Measurements from ENCODE around the gene SERPINA4. TPM values are rescaled to one million over a fixed set of nuclear protein-coding genes. Genes with fewer than 3 reads are reported as not detected.

SERPINA4 gene
- total RNA-seq, 1 donor from 2014 or later = not detected

- Mint-ChIP-seq H3K4me3 (ENCODE audit: unreplicated experiment) (no peak overlapping the region), H3K4me1 (ENCODE audit: low read depth, unreplicated experiment) (peaks cover 11% of the 10 kb centered on the region), H3K27me3 (ENCODE audit: low read depth, unreplicated experiment) (peaks cover 6% of the 10 kb centered on the region), H3K9me3 (ENCODE audit: unreplicated experiment) (peaks cover 32% of the 10 kb centered on the region), H3K36me3 (ENCODE audit: low read depth, unreplicated experiment) (peaks cover 7% of the 10 kb centered on the region), H3K27ac (ENCODE audit: unreplicated experiment) (no peak overlapping the region)
- no peaks in the 10 kb centered on the region for H4K20me1 ChIP-seq (ENCODE audit: insufficient read depth, low read length)
- H3K4me1 ChIP-seq (ENCODE audit: insufficient read depth, low read length) = peaks cover 19% of the 10 kb centered on the region
- DNase-seq (ENCODE audit: low read depth) (no peak), FAIRE-seq (no peak)
- no peak overlapping the region for H3K9ac ChIP-seq (ENCODE audit: low read length)
- H3K9me3 ChIP-seq (ENCODE audit: insufficient read depth, low read depth, low read length) = peaks cover 25% of the 10 kb centered on the region
- TF ChIP-seq, protein P1, sequence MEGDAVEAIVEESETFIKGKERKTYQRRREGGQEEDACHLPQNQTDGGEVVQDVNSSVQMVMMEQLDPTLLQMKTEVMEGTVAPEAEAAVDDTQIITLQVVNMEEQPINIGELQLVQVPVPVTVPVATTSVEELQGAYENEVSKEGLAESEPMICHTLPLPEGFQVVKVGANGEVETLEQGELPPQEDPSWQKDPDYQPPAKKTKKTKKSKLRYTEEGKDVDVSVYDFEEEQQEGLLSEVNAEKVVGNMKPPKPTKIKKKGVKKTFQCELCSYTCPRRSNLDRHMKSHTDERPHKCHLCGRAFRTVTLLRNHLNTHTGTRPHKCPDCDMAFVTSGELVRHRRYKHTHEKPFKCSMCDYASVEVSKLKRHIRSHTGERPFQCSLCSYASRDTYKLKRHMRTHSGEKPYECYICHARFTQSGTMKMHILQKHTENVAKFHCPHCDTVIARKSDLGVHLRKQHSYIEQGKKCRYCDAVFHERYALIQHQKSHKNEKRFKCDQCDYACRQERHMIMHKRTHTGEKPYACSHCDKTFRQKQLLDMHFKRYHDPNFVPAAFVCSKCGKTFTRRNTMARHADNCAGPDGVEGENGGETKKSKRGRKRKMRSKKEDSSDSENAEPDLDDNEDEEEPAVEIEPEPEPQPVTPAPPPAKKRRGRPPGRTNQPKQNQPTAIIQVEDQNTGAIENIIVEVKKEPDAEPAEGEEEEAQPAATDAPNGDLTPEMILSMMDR (IDR thresholded peaks at IDR 0.05; ENCODE audit: insufficient read depth, low read depth, low read length) = no peak
- TF ChIP-seq EZH2 (IDR thresholded peaks at IDR 0.05; ENCODE audit: insufficient read depth, low read length) = no peak
- H3K4me3 ChIP-seq (ENCODE audit: insufficient read depth, low read depth, low read length) = no peak overlapping the region
- H3K27me3 ChIP-seq (ENCODE audit: insufficient read depth, low read length) = no peaks in the 10 kb centered on the region
- H3K79me2 ChIP-seq (ENCODE audit: insufficient read depth, low read length) = no peaks in the 10 kb centered on the region
- no peak overlapping the region for H3K27ac ChIP-seq (ENCODE audit: low read depth, low read length)
- H3K36me3 ChIP-seq (ENCODE audit: insufficient read depth, low read length) = no peaks in the 10 kb centered on the region
- H3K4me2 ChIP-seq (ENCODE audit: low read length) = no peak overlapping the region
- H2AFZ ChIP-seq (ENCODE audit: low read depth, low read length) = no peak overlapping the region
Measured at GRCh38 chr14:94614802-94615201, 53.6 kb downstream of the SERPINA4 start.

DNA sequence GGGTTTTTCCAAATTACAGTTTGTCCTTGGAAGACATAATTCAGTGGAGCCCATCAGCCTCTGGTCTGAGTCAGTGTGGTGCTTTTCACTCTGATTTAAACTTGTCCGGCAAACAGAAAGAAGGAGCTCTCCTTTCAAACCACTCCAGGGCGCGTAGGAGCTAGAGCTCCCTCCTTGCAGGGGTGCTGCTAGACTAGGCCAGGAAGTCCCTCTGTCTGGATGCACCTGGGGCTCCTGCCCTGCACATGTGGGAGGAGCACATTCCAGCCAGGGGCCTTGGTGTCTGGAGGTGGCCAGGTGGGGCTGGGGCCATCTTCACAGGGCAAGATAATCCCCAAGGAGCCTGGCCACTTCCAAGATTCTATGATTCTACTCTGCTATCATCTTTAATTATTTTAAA lies 54.0 kb downstream of the SERPINA4 start:
- peaks cover 11% of the 10 kb centered on the region for H3K4me1 Mint-ChIP-seq (ENCODE audit: low read depth, unreplicated experiment)
- H3K36me3 Mint-ChIP-seq (ENCODE audit: low read depth, unreplicated experiment) = peaks cover 7% of the 10 kb centered on the region
- H4K20me1 ChIP-seq (ENCODE audit: insufficient read depth, low read length) = no peaks in the 10 kb centered on the region

More for the DNA sequence above, 54.0 kb downstream of the SERPINA4 start:
- no peaks in the 10 kb centered on the region for H3K79me2 ChIP-seq (ENCODE audit: insufficient read depth, low read length)
- no peak for TF ChIP-seq EZH2 (IDR thresholded peaks at IDR 0.05; ENCODE audit: insufficient read depth, low read length)
- TF ChIP-seq, protein P1 (IDR thresholded peaks at IDR 0.05; ENCODE audit: insufficient read depth, low read depth, low read length) = no peak
- no peak overlapping the region for H3K4me3 ChIP-seq (ENCODE audit: insufficient read depth, low read depth, low read length)
- peaks cover 16% of the 10 kb centered on the region for H3K4me1 ChIP-seq (ENCODE audit: insufficient read depth, low read length)
- no peak overlapping the region for H3K4me2 ChIP-seq (ENCODE audit: low read length)
- no peak overlapping the region for H2AFZ ChIP-seq (ENCODE audit: low read depth, low read length)
- Mint-ChIP-seq H3K27me3 (ENCODE audit: low read depth, unreplicated experiment) (peaks cover 6% of the 10 kb centered on the region), H3K4me3 (ENCODE audit: unreplicated experiment) (no peak overlapping the region), H3K9me3 (ENCODE audit: unreplicated experiment) (peaks cover 36% of the 10 kb centered on the region), H3K27ac (ENCODE audit: unreplicated experiment) (no peak overlapping the region)
- no peak for FAIRE-seq
- no peaks in the 10 kb centered on the region for H3K27me3 ChIP-seq (ENCODE audit: insufficient read depth, low read length)
- DNase-seq (ENCODE audit: low read depth) = no peak
- no peak overlapping the region for H3K27ac ChIP-seq (ENCODE audit: low read depth, low read length)
- peaks cover 25% of the 10 kb centered on the region for H3K9me3 ChIP-seq (ENCODE audit: insufficient read depth, low read depth, low read length)
- no peaks in the 10 kb centered on the region for H3K36me3 ChIP-seq (ENCODE audit: insufficient read depth, low read length)
- no peak overlapping the region for H3K9ac ChIP-seq (ENCODE audit: low read length)

Data from astrocyte (in vitro differentiated cells and primary cell).